Measurements from ENCODE around the gene MT3. TPM values are rescaled to one million over a fixed set of nuclear protein-coding genes. Genes with fewer than 3 reads are reported as not detected.

The MT3 gene
- total and polyA plus RNA-seq, 2 experiments from 2014 or later = not detected

GRCh38 chr16:56639045-56639444, 49.7 kb downstream of the MT3 start:
- Histone ChIP-seq H3K9ac (no peak overlapping the region), H3K79me2 (ENCODE audit: insufficient read depth) (no peaks in the 10 kb centered on the region), H3K4me3 (no peak overlapping the region), H3K9me2 (ENCODE audit: insufficient read depth) (no peaks in the 10 kb centered on the region), H3K4me1 (ENCODE audit: insufficient read depth) (no peaks in the 10 kb centered on the region), H3K4me2 (ENCODE audit: unreplicated experiment) (peak overlapping the region; percentile 95), H3K9me3 (ENCODE audit: low read depth) (no peaks in the 10 kb centered on the region), H3K27me3 (replicated peaks; ENCODE audit: insufficient read depth) (no peaks in the 10 kb centered on the region), H3K27ac (no peak overlapping the region), H4K20me1 (ENCODE audit: insufficient read depth) (no peaks in the 10 kb centered on the region), H2AFZ (no peak overlapping the region), H3F3A (ENCODE audit: insufficient read depth) (no peaks in the 10 kb centered on the region), H3K36me3 (ENCODE audit: low read depth) (no peaks in the 10 kb centered on the region)
- TF ChIP-seq EZH2phosphoT487 (IDR thresholded peaks at IDR 0.05; ENCODE audit: insufficient read depth, low read depth) (no peak), EZH2 (IDR thresholded peaks at IDR 0.05; ENCODE audit: insufficient read depth, poor library complexity, severe bottlenecking) (no peak)
- 5 to 9% methylated on average over 1 of the region's 1 CpG for WGBS, 2 experiments (ENCODE audit: low coverage in 1 of 2, low lambda C conversion rate in 2 of 2, missing lambda C conversion rate in 2 of 2)
- no peak for DNase-seq
- in situ Hi-C loops (cut with MboI) = no loop called here

- no peak for TF ChIP-seq EZH2phosphoT487 (IDR thresholded peaks at IDR 0.05; ENCODE audit: insufficient read depth, low read depth)
- TF ChIP-seq EZH2 (IDR thresholded peaks at IDR 0.05; ENCODE audit: insufficient read depth, poor library complexity, severe bottlenecking) = no peak
- no peaks in the 10 kb centered on the region for H4K20me1 ChIP-seq (ENCODE audit: insufficient read depth)
- H3K9me2 ChIP-seq (ENCODE audit: insufficient read depth) = no peaks in the 10 kb centered on the region
- no peaks in the 10 kb centered on the region for H3K36me3 ChIP-seq (ENCODE audit: low read depth)
- H3K9ac ChIP-seq = no peak overlapping the region
- H3K4me1 ChIP-seq (ENCODE audit: insufficient read depth) = no peaks in the 10 kb centered on the region
- no peak for DNase-seq
- no peak overlapping the region for H3K4me2 ChIP-seq (ENCODE audit: unreplicated experiment)
- H3K4me3 ChIP-seq = no peak overlapping the region
- no peaks in the 10 kb centered on the region for H3F3A ChIP-seq (ENCODE audit: insufficient read depth)
- H3K27me3 ChIP-seq (replicated peaks; ENCODE audit: insufficient read depth) = no peaks in the 10 kb centered on the region
- in situ Hi-C loops (cut with MboI) = no loop called here
- H2AFZ ChIP-seq = no peak overlapping the region
- no peak overlapping the region for H3K27ac ChIP-seq
- 88 to 94% methylated on average over 1 of the region's 1 CpG for WGBS, 2 experiments (ENCODE audit: low coverage in 1 of 2, low lambda C conversion rate in 2 of 2, missing lambda C conversion rate in 2 of 2)
- H3K79me2 ChIP-seq (ENCODE audit: insufficient read depth) = no peaks in the 10 kb centered on the region
- no peaks in the 10 kb centered on the region for H3K9me3 ChIP-seq (ENCODE audit: low read depth)
Measured at GRCh38 chr16:56640076-56640475, 50.7 kb downstream of the MT3 start.

Other genes starting within 250 kb of the MT3 start
- gene AMFR, start 164.0 kb upstream of the MT3 start, total RNA-seq (2014; rRNA removed; shearing (Covaris generic)) = 205 and 212 TPM in 2 replicates
- gene AMFR, start 164.0 kb upstream of the MT3 start, polyA plus RNA-seq (2016; fragmentation: Nextera tagmentation; extraction: Ambion mirVana) = 26.6 and 27.3 TPM in 2 replicates
- 57.0 and 76.8 TPM in 2 replicates for gene NUDT21, start 138.2 kb upstream of the MT3 start, total RNA-seq (2014; rRNA removed; shearing (Covaris generic))
- 47.8 and 49.6 TPM in 2 replicates for gene NUDT21, start 138.2 kb upstream of the MT3 start, polyA plus RNA-seq (2016; fragmentation: Nextera tagmentation; extraction: Ambion mirVana)
- 59.1 and 70.8 TPM in 2 replicates for gene OGFOD1, start 138.0 kb upstream of the MT3 start, total RNA-seq (2014; rRNA removed; shearing (Covaris generic))
- gene OGFOD1, start 138.0 kb upstream of the MT3 start, polyA plus RNA-seq (2016; fragmentation: Nextera tagmentation; extraction: Ambion mirVana) = 97.6 and 101 TPM in 2 replicates
- gene BBS2, start 69.5 kb upstream of the MT3 start, total RNA-seq (2014; rRNA removed; shearing (Covaris generic)) = 45.4 and 72.3 TPM in 2 replicates
- 66.2 and 73.1 TPM in 2 replicates for gene BBS2, start 69.5 kb upstream of the MT3 start, polyA plus RNA-seq (2016; fragmentation: Nextera tagmentation; extraction: Ambion mirVana)
- gene MT4, start 24.5 kb upstream of the MT3 start, total RNA-seq (2014; rRNA removed; shearing (Covaris generic)) = not detected in 2 replicates
- not detected in 2 replicates for gene MT4, start 24.5 kb upstream of the MT3 start, polyA plus RNA-seq (2016; fragmentation: Nextera tagmentation; extraction: Ambion mirVana)
- gene MT2A, start 19.1 kb downstream of the MT3 start, total RNA-seq (2014; rRNA removed; shearing (Covaris generic)) = 109 and 211 TPM in 2 replicates
- gene MT2A, start 19.1 kb downstream of the MT3 start, polyA plus RNA-seq (2016; fragmentation: Nextera tagmentation; extraction: Ambion mirVana) = 3,414 and 3,441 TPM in 2 replicates
- gene MT1E, start 36.3 kb downstream of the MT3 start, total RNA-seq (2014; rRNA removed; shearing (Covaris generic)) = 178 TPM in 2 replicates
- gene MT1E, start 36.3 kb downstream of the MT3 start, polyA plus RNA-seq (2016; fragmentation: Nextera tagmentation; extraction: Ambion mirVana) = 329 and 352 TPM in 2 replicates
- gene MT1M, start 43.1 kb downstream of the MT3 start, total RNA-seq (2014; rRNA removed; shearing (Covaris generic)) = 3.8 and 8.2 TPM in 2 replicates
- 15.2 and 20.1 TPM in 2 replicates for gene MT1M, start 43.1 kb downstream of the MT3 start, polyA plus RNA-seq (2016; fragmentation: Nextera tagmentation; extraction: Ambion mirVana)
- gene MT1A, start 49.1 kb downstream of the MT3 start, total RNA-seq (2014; rRNA removed; shearing (Covaris generic)) = not detected in 2 replicates
- 2.3 and 3.3 TPM in 2 replicates for gene MT1A, start 49.1 kb downstream of the MT3 start, polyA plus RNA-seq (2016; fragmentation: Nextera tagmentation; extraction: Ambion mirVana)
- gene MT1B, start 62.4 kb downstream of the MT3 start, total RNA-seq (2014; rRNA removed; shearing (Covaris generic)) = not detected in 2 replicates
- gene MT1B, start 62.4 kb downstream of the MT3 start, polyA plus RNA-seq (2016; fragmentation: Nextera tagmentation; extraction: Ambion mirVana) = not detected in 2 replicates
- gene MT1F, start 68.4 kb downstream of the MT3 start, total RNA-seq (2014; rRNA removed; shearing (Covaris generic)) = 1.1 TPM in 1 of 2 replicates, not detected in the other
- 4.5 and 5.4 TPM in 2 replicates for gene MT1F, start 68.4 kb downstream of the MT3 start, polyA plus RNA-seq (2016; fragmentation: Nextera tagmentation; extraction: Ambion mirVana)
- gene MT1G, start 78.5 kb downstream of the MT3 start, total RNA-seq (2014; rRNA removed; shearing (Covaris generic)) = not detected in 2 replicates
- 3.3 and 4.4 TPM in 2 replicates for gene MT1G, start 78.5 kb downstream of the MT3 start, polyA plus RNA-seq (2016; fragmentation: Nextera tagmentation; extraction: Ambion mirVana)
- gene MT1H, start 80.3 kb downstream of the MT3 start, total RNA-seq (2014; rRNA removed; shearing (Covaris generic)) = not detected in 2 replicates
- not detected in 2 replicates for gene MT1H, start 80.3 kb downstream of the MT3 start, polyA plus RNA-seq (2016; fragmentation: Nextera tagmentation; extraction: Ambion mirVana)
- 26.2 and 113 TPM in 2 replicates for gene MT1X, start 92.9 kb downstream of the MT3 start, total RNA-seq (2014; rRNA removed; shearing (Covaris generic))
- gene MT1X, start 92.9 kb downstream of the MT3 start, polyA plus RNA-seq (2016; fragmentation: Nextera tagmentation; extraction: Ambion mirVana) = 126 and 146 TPM in 2 replicates
- 40.3 and 47.1 TPM in 2 replicates for gene NUP93, start 140.6 kb downstream of the MT3 start, total RNA-seq (2014; rRNA removed; shearing (Covaris generic))
- 49.6 and 51.2 TPM in 2 replicates for gene NUP93, start 140.6 kb downstream of the MT3 start, polyA plus RNA-seq (2016; fragmentation: Nextera tagmentation; extraction: Ambion mirVana)

Measured in GM23248 (cell line).